RWPE1 (cell line): ENCODE measurements around the gene RTP1.

Experiments used
- CTCF ChIA-PET: fragments of 350-600 bp; sonication (Branson Sonifier 250); formaldehyde crosslinking; extraction: SDS; loops from one replicate; lab custom pipeline; 2021; lab: Yijun Ruan, JAX
- POLR2A ChIA-PET: fragments of 400-600 bp; formaldehyde crosslinking; extraction: SDS; loops from one replicate; lab custom pipeline; 2020; ENCODE audit warnings: antibody characterized with exemption; ENCODE audit not compliant: low non-redundant PET; lab: Yijun Ruan, JAX
- DNase-seq: peaks from one replicate; pipeline ENCODE4 v3.0.0; 2012; ENCODE audit warnings: low spot score
- H3K27ac ChIP-seq: fragments of 450-650 bp; 2 replicates; pipeline ENCODE4 v1.5.1; 2017
- TF ChIP-seq, protein P1 (sequence below): fragments of 450-650 bp; conservative IDR thresholded peaks from 2 replicates; pipeline ENCODE4 v1.5.1; 2017; ENCODE audit warnings: low read depth, mild to moderate bottlenecking

Gene RTP1

DNA sequence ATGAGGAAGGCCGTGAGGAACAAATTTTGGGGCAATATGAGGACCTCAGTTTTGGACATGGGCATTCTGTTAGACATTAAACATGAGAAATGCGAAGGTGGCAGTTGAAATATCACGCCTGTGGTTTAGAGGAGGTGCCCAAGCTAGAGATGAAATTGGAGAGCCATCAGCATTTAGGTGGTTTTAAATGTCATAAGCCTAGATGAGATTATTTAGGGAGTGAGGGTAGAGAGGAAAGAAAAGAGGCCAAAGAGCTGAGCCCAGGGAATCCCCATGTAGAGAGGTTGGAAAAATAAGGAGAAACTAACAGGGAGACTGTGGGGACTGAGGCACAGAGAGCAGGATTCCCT, 14.9 kb downstream of the RTP1 start:
- POLR2A ChIA-PET: no interaction called here
- CTCF ChIA-PET: interaction anchor here (0.7 kb wide), 2 partner anchors 115 to 158 kb away, joined by 4 to 6 read pairs; no protein-coding TSS in a partner anchor
- TF ChIP-seq, protein P1, sequence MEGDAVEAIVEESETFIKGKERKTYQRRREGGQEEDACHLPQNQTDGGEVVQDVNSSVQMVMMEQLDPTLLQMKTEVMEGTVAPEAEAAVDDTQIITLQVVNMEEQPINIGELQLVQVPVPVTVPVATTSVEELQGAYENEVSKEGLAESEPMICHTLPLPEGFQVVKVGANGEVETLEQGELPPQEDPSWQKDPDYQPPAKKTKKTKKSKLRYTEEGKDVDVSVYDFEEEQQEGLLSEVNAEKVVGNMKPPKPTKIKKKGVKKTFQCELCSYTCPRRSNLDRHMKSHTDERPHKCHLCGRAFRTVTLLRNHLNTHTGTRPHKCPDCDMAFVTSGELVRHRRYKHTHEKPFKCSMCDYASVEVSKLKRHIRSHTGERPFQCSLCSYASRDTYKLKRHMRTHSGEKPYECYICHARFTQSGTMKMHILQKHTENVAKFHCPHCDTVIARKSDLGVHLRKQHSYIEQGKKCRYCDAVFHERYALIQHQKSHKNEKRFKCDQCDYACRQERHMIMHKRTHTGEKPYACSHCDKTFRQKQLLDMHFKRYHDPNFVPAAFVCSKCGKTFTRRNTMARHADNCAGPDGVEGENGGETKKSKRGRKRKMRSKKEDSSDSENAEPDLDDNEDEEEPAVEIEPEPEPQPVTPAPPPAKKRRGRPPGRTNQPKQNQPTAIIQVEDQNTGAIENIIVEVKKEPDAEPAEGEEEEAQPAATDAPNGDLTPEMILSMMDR: no peak
- no peak for DNase-seq
- no peak overlapping the region for H3K27ac ChIP-seq

DNA sequence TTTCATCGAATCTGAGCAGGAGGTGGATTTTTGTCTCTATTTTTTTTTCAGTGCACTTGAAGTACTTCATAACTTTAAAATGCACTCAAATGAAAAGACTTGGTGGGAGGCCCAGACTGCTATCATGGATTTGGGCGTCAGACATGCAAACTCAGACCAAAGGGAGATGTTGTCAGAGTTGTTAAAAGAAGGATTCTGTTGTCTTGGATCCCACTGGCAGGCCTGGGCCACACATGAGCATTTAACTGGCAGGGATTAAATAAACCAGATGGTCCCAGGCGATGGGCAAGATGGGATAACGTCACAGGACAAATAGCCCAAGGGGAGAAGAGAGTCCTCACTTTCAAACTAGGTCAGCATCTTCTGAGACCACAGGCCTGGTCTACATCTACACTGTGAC, 15.4 kb downstream of the RTP1 start:
- ChIA-PET CTCF (interaction anchor here (0.7 kb wide), 2 partner anchors 116 to 158 kb away, joined by 4 to 6 read pairs; no protein-coding TSS in a partner anchor), POLR2A (no interaction called here)
- no peak for DNase-seq
- TF ChIP-seq, protein P1: no peak
- no peak overlapping the region for H3K27ac ChIP-seq

DNA sequence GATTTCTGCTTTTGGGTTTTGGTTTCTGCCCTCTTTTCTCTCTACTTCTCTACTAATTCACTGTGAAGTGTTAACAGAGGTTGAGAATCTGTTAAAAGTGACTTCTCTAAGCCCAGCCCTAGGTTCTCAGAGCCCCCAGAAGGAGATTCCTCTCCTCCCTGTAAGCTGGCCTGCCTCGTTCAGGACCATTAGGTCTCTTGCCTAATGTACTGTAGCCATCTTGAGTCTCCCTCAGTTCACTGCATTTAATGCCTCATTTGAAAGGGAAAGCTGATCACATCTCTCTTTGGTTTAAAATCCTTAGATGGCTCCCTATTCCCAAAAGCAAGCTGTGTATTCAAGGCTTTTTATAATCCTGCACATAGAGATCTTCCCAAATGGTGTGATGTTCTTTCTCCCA, 16.3 kb downstream of the RTP1 start:
- POLR2A ChIA-PET: no interaction called here
- CTCF ChIA-PET: no interaction called here
- TF ChIP-seq, protein P1: no peak
- DNase-seq: no peak
- no peak overlapping the region for H3K27ac ChIP-seq

DNA sequence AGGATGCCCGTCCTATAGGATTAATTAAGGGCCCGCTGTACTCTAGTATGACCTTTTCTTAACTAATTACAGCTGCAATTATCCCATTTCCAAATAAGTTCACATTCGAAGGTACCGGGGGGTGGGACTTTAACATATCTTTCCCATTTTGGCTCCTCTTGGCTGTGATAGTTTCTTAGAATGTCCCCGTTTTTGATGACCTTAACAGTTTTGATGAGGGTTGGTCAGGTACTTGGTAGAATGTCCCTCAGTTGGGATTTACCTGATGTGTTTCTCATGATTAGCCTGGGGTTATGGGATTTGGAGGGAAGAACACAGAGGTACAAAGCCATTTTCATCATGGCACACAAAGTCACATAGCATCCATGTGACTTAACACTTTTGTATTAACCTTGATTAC, 18.2 kb downstream of the RTP1 start:
- TF ChIP-seq, protein P1: no peak
- POLR2A ChIA-PET: no interaction called here
- CTCF ChIA-PET: no interaction called here
- no peak overlapping the region for H3K27ac ChIP-seq
- DNase-seq: no peak

DNA sequence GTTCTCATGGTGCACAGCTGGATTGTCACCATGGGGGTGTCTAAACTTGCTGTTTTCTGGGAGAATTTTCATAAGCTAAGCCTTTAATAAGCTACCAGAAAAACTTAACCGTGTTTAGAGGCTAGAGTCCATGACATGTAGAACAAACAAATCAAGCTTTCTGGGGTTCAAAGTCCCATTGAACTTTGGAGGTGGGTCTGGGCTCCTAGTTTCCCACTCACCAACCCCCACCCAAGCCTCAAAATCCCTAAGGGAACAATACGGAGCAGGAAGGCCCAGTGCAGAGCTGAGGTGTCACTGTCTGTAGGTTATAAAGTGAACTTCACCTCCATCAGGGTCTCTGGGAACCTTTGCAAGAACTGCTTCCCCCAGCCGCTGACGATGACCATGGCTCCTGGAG, 25.5 kb downstream of the RTP1 start:
- H3K27ac ChIP-seq: no peak overlapping the region
- TF ChIP-seq, protein P1: no peak
- POLR2A ChIA-PET: interaction anchor here (0.6 kb wide), 1 partner anchor 52 kb away, joined by 3 read pairs; no protein-coding TSS in a partner anchor
- CTCF ChIA-PET: interaction anchor here (0.6 to 2.0 kb wide), 8 partner anchors 64 to 311 kb away, joined by 3 to 8 read pairs (median 4); partner anchors contain the start of gene RPL39L
- DNase-seq: no peak

DNA sequence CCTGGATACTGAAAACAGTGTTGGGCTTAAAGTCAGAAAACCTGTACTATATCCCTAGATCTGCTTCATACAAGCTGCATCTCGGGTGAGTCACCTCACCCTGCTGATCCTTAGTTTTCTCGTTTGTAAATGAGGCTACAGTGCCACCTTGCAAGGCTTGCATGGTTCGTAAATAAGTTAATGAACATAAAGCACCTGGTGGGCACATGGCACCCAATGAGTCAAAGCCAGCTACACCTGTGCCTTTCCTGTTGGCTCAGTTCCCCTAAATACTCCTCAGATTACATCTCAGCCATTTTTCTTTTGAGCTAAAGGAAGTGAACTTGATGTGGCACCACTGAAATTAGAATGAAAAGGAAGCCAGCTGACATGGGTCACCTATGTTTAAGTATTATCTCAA, 26.5 kb downstream of the RTP1 start:
- TF ChIP-seq, protein P1: no peak
- peak; percentile 53 for DNase-seq
- POLR2A ChIA-PET: no interaction called here
- CTCF ChIA-PET: interaction anchor here (0.6 to 2.0 kb wide), 3 partner anchors 32 to 456 kb away, joined by 3 to 7 read pairs (median 6); no protein-coding TSS in a partner anchor
- no peak overlapping the region for H3K27ac ChIP-seq
